Frontal cortex (tissue), 4 donors: Measurements from ENCODE around the gene SMYD3. TPM values are rescaled to one million over a fixed set of nuclear protein-coding genes. Genes with fewer than 3 reads are reported as not detected.
"Not testable (repeated sequence)": the region's sequence is repeated elsewhere in the genome, so short reads cannot be mapped to it uniquely, and the experiment has no call there.

Experiments used
- DNase-seq, 2 donors: peaks; one replicate each; pipeline ENCODE4 v3.0.0; 2012; ENCODE audit warnings: low spot score in 2 of 2
- FAIRE-seq: peaks from 2 replicates; lab custom pipeline; 2012; peaks lifted over from hg19 to GRCh38; lab: Jason Lieb, UNC
- total RNA-seq: library from RNA; depleted of rRNA; stranded (reverse); fragments of >200 nt; gene quantifications from one replicate; pipeline ENCODE4 v1.2.3, GENCODE V29; 2014
- donor health status: control.
- donor health status: control.
- donor health status: control.

The SMYD3 gene
- total RNA-seq, 1 donor from 2014 or later, result 32.2 TPM

DNA sequence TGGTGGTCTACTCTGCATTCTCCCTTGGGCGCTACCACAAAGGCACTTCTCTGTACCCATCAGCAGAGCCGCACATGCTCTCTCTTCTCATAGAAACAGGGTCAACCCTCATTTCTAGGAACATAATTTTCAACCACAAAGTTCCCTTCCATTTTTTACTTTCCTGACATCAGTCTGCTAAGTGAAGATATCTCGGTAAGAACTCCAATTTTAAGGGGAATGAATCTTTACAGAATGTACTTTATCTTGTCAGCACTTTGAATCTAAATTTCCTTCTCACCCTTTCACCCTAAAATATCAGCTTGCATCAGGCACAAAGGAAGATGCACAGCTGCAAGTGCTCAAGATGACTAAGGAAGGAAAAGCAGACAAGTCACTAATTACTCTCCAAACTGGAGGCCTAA is 545.9 kb downstream of the SMYD3 start:
- FAIRE-seq (no peak), DNase-seq (no peak)

DNA sequence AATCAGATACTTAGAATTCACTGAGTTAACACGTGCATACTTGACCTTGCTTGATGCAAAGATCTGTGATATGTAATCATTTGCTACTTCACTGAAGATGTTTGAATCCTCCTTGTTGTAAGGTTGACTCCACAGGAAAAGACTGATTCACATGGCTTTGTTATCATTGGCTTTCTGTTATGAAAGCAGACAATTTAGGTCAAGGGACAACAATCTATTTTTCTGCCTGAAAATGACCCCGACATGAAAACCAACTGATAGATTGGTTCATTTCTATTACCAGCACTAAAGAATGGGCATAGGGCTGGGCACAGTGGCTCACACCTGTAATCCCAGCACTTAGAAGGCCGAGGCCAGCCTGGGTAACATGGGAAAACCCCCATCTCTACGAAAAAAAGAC is 546.9 kb downstream of the SMYD3 start:
- no peak for DNase-seq
- FAIRE-seq, result no peak

DNA sequence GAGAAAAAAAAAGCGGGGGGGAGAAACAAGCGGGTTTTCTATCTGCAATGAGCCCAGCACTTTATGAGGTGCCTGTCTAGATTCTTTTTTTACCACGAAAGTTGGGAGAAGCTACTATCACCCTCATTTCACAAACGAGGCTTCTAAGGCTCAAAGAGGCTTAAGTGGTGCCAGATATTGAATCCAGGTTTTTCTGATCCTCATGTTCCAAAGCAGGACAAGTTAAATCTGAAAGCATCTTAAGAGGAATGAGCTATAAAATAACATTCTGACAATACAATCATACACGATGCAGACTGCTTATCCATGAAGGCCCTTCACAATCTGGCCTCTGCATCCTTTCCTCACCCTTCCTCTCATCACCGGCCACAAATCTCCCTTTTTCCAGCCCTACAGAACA is 549.1 kb downstream of the SMYD3 start:
- no peak for FAIRE-seq
- no peak for DNase-seq

DNA sequence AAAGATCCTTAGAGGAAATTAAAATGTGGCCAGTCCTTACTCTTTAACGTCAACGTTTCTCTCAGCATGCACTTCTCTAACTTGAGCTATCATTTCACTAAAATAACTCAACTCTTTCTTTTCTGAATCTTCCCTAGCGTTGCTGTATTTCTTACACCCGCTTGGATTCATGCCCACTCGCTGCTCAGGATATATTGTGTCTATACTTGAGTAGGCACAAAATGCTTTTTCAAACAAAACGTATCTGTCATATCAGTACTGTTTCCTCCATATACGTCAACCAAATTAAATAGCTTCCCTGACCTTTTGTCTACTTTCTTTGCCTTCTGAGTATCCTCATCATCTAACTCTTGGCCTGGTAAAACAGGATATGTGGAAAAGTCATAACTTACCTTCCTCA is 549.7 kb downstream of the SMYD3 start:
- no peak for DNase-seq
- no peak for FAIRE-seq

DNA sequence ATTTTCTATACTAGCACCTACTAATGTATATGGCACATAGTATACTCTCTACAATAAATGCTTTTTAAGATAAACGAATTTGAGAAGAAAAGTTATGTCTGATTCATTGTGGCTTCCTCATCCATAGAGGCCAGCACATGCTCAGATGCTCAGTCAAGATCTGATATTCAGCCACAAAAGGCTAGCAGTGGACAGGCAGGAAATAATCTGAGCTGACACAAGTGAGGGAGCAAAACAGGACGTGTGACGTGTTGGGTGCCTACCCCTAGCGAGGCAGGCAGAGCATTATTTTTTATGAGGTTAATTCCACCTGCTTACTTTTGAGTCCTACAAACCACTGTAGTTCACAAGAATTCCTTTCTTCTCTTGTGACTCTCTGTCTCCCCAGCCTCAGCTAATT is 550.9 kb downstream of the SMYD3 start:
- no peak for FAIRE-seq

DNA sequence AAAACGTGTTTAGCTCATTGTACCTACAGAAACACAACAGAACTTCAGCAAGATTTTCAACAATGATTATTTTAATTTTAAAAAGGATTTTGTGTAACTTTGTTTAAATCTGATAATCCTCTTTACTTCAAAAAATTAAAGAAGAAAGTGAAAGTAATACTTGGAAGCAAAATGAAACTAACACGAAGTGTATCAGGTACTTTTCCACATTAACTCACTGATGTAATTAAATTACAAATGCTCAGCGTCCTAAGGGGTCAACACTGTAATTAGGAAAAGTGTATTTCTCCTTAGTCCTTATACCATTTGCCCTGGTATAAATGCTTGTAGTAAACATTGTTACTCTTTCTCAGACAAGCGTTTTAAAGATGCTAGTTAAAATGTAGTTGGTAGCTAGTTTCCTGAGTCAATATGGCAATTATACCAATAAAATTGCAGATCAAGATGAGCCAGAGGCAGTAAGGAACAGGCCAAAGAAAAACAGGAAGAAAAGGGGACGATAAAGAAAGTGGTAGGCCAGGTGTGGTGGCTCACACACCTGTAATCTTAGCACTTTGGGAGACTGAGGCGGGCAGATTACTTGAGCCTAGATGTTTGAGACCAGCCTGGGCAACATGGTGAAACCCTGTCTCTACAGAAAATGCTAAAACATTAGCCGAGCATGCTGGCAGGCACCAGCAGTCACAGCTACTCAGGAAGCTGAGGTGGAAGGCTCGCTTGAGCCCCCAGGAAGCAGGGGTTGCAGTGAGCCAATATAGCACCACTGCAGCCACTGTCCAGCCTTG is 553.0 kb downstream of the SMYD3 start:
- FAIRE-seq, result no peak
- DNase-seq, result no peak

More for the DNA sequence above, 550.9 kb downstream of the SMYD3 start:
- no peak for DNase-seq

DNA sequence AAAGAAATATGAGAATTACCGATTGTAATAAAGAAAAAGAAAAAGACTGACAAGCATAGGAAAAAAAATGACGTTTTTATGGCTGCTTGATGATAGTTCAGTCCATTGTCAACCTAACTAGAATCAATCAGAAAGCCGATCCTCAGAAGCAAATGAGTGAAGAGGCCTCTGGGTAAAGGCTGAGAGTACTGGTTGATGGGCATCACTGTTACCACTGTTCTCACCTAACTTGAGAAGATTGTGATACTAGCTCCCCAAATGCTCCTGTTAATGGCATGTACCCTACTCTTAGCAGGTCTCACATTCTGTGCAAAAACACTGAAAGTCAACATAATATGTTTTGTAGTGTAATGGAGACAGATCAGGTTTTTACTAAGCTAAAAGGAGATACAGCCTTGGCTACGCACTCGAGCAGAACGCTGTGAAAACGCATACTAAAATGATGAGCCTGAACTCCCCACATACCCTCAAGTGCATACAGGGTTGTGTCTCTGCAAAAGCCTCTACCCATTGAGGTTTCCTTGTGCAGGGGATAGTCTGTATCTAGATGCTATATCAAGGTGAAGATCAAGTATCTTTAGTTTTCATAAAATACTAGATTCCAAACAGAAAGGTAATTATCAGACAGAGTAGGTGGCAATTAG is 554.6 kb downstream of the SMYD3 start:
- DNase-seq, result no peak
- no peak for FAIRE-seq

DNA sequence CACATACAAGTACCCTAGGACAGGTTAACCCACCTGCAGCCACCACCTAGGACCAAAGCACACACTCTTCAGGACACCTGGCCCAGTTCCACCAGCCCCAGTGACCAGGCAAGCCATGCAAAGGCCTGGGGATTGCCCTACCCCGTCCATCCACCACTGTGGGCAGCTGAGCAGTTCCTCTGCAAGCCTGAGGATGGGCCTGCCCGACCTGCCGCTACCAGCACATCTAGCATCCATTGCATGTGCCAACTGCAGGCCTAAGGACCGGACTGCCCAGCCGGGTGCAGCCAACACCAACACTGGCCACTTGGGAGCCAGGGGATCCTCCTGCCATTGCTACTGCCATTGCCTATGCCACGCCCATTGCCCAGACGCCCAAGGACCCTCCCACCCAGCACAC is 558.3 kb downstream of the SMYD3 start:
- no peak for DNase-seq
- no peak for FAIRE-seq

DNA sequence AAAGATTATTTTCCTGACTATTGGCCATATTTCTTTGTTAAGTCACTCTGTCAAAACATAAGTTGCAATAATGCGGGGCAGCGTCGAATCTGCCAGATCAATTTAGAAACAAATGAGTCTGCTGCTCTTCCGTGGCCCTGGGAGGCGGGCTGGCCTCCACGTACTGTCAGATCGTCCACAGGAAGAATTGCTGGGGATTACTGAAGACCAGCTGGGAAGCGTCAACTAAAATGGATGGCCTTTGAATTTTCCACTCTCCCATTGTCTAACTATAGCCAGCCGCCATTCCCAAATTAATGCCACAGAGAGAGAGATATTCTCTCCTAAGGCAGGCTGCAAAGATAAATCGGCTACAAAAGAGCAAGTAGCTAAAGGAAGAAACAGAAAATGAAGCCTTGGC is 560.2 kb downstream of the SMYD3 start:
- DNase-seq, result no peak
- no peak for FAIRE-seq

DNA sequence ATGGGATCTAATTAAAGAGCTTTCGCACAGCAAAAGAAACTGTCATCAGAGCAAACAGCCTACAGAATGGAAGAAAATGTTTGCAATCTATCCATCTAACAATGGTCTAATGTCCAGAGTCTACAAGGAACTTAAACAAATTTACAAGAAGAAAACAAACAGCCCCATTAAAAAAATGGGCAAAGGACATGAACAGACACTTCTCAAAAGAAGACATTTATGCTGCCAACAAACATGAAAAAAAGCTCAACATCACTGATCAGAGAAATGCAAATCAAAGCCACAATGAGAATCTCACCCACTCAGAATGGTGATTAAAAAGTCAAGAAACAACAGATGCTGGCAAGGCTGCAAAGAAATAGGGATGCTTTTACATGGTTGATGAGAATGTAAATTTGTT is 561.9 kb downstream of the SMYD3 start:
- not testable (repeated sequence) for DNase-seq, FAIRE-seq

DNA sequence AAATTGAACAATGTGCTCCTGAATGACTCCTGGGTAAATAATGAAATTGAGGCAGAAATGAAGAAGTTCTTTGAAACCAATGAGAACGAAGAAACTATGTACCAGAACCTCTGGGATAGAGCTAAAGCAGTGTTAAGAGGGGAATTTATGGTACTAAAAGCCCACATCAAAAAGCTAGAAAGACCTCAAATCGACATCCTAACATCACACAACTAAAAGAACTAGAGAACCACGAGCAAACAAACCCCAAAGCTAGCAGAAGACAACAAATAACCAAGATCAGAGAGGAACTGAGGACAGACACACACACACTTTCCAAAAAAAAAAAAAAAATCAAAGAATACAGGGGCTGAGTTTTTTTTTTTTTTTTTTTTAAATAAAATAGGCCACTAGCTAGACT is 564.2 kb downstream of the SMYD3 start:
- DNase-seq, result no peak
- FAIRE-seq, result no peak

DNA sequence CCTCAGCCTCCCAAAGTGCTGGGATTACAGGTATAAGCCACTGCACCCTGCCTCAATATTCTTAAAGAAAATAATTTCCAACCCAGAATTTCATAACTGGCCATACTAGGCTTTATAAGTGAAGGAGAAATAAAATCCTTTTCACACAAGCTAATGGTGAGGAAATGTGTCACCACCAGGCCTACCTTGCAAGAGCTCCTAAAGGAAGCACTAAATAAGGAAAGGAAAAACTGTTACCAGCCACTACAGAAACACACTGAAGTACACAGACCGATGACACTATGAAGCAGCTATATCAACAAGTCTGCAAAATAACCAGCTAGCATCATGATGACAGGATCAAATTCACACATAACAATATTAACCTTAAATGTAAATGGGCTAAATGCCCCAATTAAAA is 565.3 kb downstream of the SMYD3 start:
- not testable (repeated sequence) for DNase-seq, FAIRE-seq

DNA sequence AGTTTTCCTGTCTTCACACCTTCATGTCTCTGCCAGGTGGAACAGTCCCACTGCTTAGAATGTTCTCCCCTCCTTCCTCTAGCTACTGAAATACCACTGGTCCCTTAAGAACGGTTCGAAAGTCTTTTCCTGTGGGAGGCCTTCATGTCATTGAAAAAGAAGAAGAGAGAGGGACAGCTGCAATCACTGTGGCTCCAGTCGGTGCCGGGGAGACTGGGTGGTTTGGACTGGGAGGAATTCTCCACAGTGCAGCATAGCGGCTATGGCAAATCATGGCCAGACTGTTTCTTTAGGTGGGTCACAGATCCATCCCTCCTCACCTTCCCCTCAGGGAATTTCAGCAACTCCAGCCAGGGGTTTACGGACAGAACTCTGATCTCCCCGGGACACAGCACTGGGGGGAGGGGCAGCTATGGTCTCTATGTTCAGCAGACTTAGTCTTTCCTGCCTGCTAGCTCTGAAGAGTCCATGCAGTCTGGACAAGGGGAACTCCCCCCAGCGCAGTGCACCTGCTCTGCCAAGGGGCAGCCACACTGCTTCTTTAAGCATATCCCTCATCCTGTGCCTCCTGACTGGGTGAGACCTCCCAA is 567.2 kb downstream of the SMYD3 start:
- DNase-seq (no peak), FAIRE-seq (no peak)

DNA sequence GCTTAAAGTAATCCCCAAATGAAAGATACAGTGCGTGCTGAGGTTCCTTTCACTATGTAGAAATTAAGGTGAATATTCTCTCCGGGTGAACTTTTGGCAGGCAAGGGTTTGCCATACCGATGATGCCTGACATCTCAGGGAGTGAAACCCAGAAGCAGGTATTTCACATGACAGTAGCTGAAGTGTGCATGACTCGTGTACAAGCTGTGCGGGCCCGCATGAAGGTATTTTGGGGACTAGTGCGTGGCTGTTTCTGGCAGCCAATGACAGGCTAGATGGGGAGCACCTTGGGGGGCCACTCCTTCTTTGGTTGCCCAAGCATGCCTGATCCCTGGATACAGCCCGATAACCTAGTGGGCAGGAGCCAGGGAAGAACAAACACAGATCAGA is 569.0 kb downstream of the SMYD3 start:
- FAIRE-seq, result no peak
- no peak for DNase-seq

DNA sequence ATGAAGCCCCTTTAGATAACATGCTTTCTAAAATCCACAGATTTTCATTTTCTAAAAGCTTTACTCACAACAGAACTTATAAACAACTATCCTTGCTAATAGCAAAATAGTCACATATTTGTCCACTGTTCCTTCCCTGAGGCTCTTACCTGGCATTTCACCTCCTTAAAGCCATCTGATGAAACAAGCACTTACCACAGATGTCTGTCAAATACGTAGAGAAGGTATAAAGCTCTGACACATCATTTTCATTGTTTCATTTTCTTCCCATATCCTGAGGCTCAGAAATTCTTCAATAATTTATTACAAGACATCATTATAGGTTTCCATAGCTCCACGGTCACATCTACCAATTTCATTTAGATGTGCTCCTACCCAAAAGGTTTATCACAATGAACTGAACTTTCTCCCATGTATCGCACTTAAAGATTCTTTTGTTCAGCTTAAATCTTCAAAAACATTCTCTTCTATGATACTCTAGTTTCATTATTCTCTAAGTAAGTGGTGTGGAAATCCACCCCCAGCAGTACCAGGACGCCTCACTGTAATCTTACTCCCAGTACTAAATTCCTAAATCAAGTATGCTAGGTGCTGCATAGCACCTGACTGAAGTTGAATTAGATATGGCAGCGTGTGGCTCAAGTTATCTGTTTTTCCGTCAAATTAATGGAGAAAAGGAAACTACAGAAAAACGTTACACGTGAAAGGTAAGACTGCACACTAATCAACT is 569.6 kb downstream of the SMYD3 start:
- FAIRE-seq (no peak), DNase-seq (no peak)

DNA sequence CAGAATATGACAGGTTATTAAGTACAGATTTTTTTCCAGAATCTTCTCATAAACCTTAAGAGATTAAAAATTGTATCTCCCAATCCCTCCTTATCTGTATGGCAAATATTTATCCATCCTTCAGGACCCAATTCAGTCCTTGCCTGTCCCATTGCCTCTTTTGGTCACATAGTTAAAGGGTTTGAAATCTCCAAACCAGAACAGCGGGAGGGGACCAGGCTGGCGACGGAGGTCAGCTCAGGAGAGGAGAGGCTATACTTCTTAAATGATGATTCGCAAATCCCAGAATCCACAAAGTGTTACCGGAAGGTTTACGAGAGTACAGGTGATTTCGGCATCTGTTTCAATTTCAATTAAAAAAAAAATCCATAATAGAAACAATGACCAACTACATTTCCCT is 572.7 kb downstream of the SMYD3 start:
- DNase-seq (no peak), FAIRE-seq (no peak)

DNA sequence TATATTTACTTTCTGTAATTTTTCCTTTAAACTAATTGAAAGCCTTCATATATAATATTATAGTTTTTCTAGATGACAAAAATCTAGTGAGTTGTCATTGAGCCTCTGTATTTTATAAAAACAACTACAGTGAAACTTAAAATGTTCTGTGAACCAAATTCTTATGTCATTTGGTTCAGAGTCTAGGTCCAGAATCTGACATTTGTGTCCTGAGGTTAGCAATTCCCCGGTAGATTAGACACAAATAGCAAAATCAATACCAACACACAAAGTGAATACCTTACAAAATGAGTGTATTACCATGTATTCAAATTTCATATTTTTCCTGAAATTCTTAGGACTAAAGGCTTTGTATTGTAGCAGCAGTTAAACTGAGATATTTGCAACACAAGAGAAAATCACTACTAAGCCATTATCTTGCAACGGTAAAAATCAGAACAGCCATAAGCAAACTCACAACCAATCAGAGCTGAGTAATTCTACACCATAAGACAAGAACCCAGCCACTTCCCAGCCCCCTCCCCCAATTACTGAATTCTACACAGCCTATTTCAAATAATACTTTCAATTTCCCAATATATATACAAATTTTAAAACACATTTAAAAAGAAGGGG is 573.5 kb downstream of the SMYD3 start:
- FAIRE-seq (no peak), DNase-seq (no peak)

DNA sequence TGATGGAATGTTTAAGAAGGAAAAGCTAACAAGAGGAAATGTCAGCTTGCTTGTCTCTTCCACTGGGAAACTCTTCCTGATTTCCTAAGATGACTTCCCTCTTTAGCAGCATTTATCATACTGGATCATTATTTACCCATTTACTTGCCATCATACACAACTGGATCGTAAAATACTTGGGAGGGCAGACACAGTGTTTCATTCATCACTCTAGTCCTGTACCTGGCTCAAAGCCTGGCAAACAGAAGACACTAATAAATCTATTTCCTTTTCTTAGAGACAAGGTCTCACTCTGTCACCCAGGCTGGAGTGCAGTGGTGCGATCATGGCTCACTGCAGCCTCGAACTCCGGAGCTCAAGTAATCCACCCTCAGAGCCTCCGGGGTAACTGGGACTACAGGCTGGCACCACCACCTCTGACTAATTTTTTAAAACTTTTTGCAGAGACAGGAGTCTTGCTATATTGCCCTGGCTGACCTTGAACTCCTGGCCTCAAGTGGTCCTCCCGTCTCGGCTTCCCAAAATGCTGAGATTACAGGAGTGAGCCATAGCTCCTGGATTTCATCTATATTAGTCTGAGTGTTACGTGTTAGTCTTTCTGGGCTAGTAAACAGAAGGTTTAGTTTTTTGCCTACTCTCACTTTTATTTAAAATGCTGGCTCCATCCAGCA is 574.6 kb downstream of the SMYD3 start:
- no peak for DNase-seq
- FAIRE-seq, result no peak

DNA sequence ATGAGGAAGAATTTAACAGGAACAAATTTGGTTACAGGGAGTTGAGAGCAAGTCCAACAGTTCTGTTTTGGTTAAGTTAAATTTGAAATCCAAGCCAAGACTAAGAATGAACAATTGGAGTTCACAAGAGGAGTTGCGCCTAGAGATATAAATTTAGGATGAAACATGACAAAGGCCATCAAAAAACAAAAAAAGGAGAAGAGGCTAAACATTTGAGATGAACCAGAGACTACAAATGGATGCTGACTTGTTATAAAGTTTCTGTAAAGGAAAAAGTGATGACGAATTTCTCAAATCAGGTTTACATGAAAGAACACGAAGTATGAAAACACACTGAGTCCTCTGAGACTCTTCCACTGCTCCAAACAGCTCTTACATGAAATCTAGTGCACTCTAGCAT is 575.6 kb downstream of the SMYD3 start:
- DNase-seq (no peak), FAIRE-seq (no peak)

DNA sequence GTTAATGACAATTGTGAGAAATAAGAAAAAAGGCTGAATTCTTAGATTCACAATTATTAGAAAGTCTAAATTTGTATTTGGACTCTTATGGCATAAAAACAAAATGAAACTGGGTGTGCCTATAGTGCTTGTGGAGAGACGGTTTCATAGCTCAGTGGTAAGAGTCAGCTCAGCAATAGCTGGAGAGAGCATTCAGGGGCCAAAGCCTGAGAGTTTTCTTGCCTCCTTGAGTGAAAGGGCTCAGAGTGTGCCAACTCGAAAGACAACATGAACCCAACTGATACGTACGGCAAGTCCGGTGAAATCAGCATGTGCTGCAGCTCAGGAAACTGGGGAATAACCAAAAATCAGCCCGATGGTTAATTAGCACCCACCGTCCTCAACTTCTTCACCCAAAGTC is 577.9 kb downstream of the SMYD3 start:
- no peak for FAIRE-seq

More for the DNA sequence above, 577.9 kb downstream of the SMYD3 start:
- no peak for DNase-seq
